ENCODE measurements around the gene TCF19.

Gene TCF19

GRCh38 chr6:31143148-31143547, 15.2 kb upstream of the TCF19 start (continued):
- TF ChIP-seq ZSCAN18 (tag by site-specific recombination; IDR thresholded peaks at IDR 0.05) (no peak), TSHZ1 (tag by site-specific recombination; IDR thresholded peaks at IDR 0.05; ENCODE audit: borderline replicate concordance) (no peak), ZNF704 (tag by site-specific recombination; IDR thresholded peaks at IDR 0.05) (no peak), ZNF132 (tag by site-specific recombination; IDR thresholded peaks at IDR 0.05; ENCODE audit: borderline replicate concordance) (no peak)

GRCh38 chr6:31144296-31144969, 14.0 kb upstream of the TCF19 start:
- no peaks in the 10 kb centered on the region for H3K9me3 ChIP-seq (ENCODE audit: control insufficient read depth, insufficient read depth, low read depth, low read length)
- ChIA-PET CTCF (interaction anchor here (0.6 kb wide), 1 partner anchor 228 kb away, joined by 3 read pairs; no protein-coding TSS in a partner anchor), POLR2A (interaction anchor here (2.5 kb wide), 1 partner anchor 14 kb away, joined by 7 read pairs; the partner anchor contains the start of gene TCF19)
- H3K27ac ChIP-seq (ENCODE audit: extremely low read depth, low read depth, low read length): no peak overlapping the region
- TF ChIP-seq ZNF433 (tag by site-specific recombination; IDR thresholded peaks at IDR 0.05; ENCODE audit: low read depth): no peak
- no peak for TF ChIP-seq ZNF473 (tag by site-specific recombination; IDR thresholded peaks at IDR 0.05)
- no peak for TF ChIP-seq ZNF837 (tag by site-specific recombination; IDR thresholded peaks at IDR 0.05)
- TF ChIP-seq ZNF677 (tag by site-specific recombination; IDR thresholded peaks at IDR 0.05): no peak
- TF ChIP-seq ZNF335 (tag by site-specific recombination; conservative IDR thresholded peaks at IDR 0.05): no peak
- no peak for TF ChIP-seq ZBTB6 (tag by site-specific recombination; IDR thresholded peaks at IDR 0.05)
- no peak for TF ChIP-seq SP2 (tag by site-specific recombination; IDR thresholded peaks at IDR 0.05)
- TF ChIP-seq TCF7L2 (IDR thresholded peaks at IDR 0.05; ENCODE audit: borderline replicate concordance, low read depth, low read length): no peak
- TF ChIP-seq SP7 (tag by site-specific recombination; IDR thresholded peaks at IDR 0.05): no peak
- no peak for TF ChIP-seq ZBTB26 (tag by site-specific recombination; optimal IDR thresholded peaks at IDR 0.05)
- no peak overlapping the region for H3K4me3 ChIP-seq (ENCODE audit: low read depth, low read length)
- peaks cover 14 to 58% of the 10 kb centered on the region in 2 experiments; a peak in 2 of 3 replicates for H3K36me3 ChIP-seq (ENCODE audit: control insufficient read depth in 2 of 2, insufficient read depth in 1 of 2, low read length in 2 of 2)
- H3K4me1 ChIP-seq (ENCODE audit: control insufficient read depth, insufficient read depth, low read length): no peaks in the 10 kb centered on the region
